Heart right ventricle (tissue), 16 donors: ENCODE data around the gene GMEB2. TPM values are rescaled to one million over a fixed set of nuclear protein-coding genes. Genes with fewer than 3 reads are reported as not detected.

Experiments used
- ATAC-seq, 8 donors: fragments of 200-7000 bp; cut with Tn5 transposase; one replicate each; pipeline ENCODE4 v1.9.1; 2020; ENCODE audit warnings: mild to moderate bottlenecking in 8 of 8, moderate library complexity in 8 of 8, moderate number of reproducible peaks in 1 of 8
- DNase-seq, 2 donors: peaks; one replicate each; pipeline ENCODE4 v3.0.0-alpha.2; 2020
- H3K27ac ChIP-seq, 10 donors: fragments of 200-600 bp; sonication (generic) in 2 of 10; one replicate each; pipeline versions ENCODE4 v1.5.0 to v1.8.0; 2020 to 2022; ENCODE audit warnings: mild to moderate bottlenecking in 3 of 10
- H3K27me3 ChIP-seq, 7 donors: fragments of 200-600 bp; one replicate each; pipeline ENCODE4 v1.8.0; 2021 to 2022; ENCODE audit warnings: mild to moderate bottlenecking in 2 of 7
- H3K36me3 ChIP-seq, 9 donors: fragments of 200-600 bp; sonication (generic) in 1 of 9; one replicate each; pipeline versions ENCODE4 v1.5.0 to v1.8.0; 2020 to 2022; ENCODE audit warnings: mild to moderate bottlenecking in 2 of 9
- H3K4me1 ChIP-seq, 9 donors: fragments of 200-600 bp; sonication (generic) in 1 of 9; one replicate each; pipeline versions ENCODE4 v1.5.0 to v1.8.0; 2020 to 2022; ENCODE audit warnings: mild to moderate bottlenecking in 4 of 9
- H3K4me3 ChIP-seq, 10 donors: fragments of 200-600 bp; sonication (generic) in 2 of 10; one replicate each; pipeline versions ENCODE4 v1.5.0 to v1.8.0; 2020 to 2022; ENCODE audit warnings: mild to moderate bottlenecking in 7 of 10, moderate library complexity in 2 of 10
- H3K9me3 ChIP-seq, 11 donors: fragments of 200-600 bp in 10 of 11; sonication (generic) in 2 of 11; one replicate each; pipeline versions ENCODE4 v1.5.0 to v1.8.0; 2013 to 2022; ENCODE audit warnings: mild to moderate bottlenecking in 2 of 11, control low read depth in 1 of 11, moderate library complexity in 1 of 11
- WGBS, 2 donors: extraction: QIAGEN DNeasy Blood & Tissue Kit; methylation state at CpG; one replicate each; pipeline ENCODE4 v1.1.7; 2013; ENCODE audit warnings: inconsistent platforms in 1 of 2; 5-methylcytosine and 5-hydroxymethylcytosine counted together
- intact Hi-C, 10 donors: fragments of 100-400 bp; cut with DNase I; formaldehyde crosslinking; loops; one replicate each; pipeline versions ENCODE4 v1.11.1 to v1.14.2; 2022
- polyA plus RNA-seq, 2 donors: library from polyadenylated mRNA; stranded (reverse); fragments of 200-250 nt; gene quantifications; one replicate each; pipeline ENCODE4 v1.2.3, GENCODE V29; 2013
- total RNA-seq, 10 donors: library from RNA; stranded (reverse); fragmentation: NEBNext Ultra II Directional in 3 of 10; extraction: Animal tissue kit (Norgen Biotek cat#: 25700) in 3 of 10; gene quantifications; one replicate each; pipeline versions ENCODE4 v1.2.1 to v1.2.4, GENCODE V29; 2021 to 2023
- TF ChIP-seq, protein P1 (sequence below), 9 donors: fragments of 200-600 bp; sonication (generic) in 2 of 9; IDR thresholded peaks; one replicate each; pipeline versions ENCODE4 v1.5.0 to v1.8.0; 2021 to 2022; ENCODE audit warnings: antibody characterized with exemption in 9 of 9, mild to moderate bottlenecking in 5 of 9, moderate library complexity in 1 of 9
- donor health status: Arrhythmogenic right ventricular cardiomyopathy.
- donor health status: ischemic (EF 13 %, LVEDD 7.1; RV severe dilation, severe dysfunction).
- donor health status: healthy with polysubstance abuse.
- donor health status: DM: no; HTN: yes; CAD: no.
- donor health status: DM: no; HTN: no; CAD: no.
- donor health status: ischemic (EF 25% LVEDD 6.9; RV normal size, moderate dysfunction).
- donor health status: ischemic (EF 25% LVEDD 5.7; RV mildly dilated, moderate dysfunction).
- donor health status: healthy.
- donor health status: DM: yes; HTN: yes; CAD: no.
- donor health status: Ischemic cardiomyopathy.
- donor health status: ischemic (EF 35%, LVEDD 5.7; RV mildly dilated, moderate dysfunction).
- donor health status: nonischemic (EF 11% LVEDD 7.7; RV severe dilation, severe dysfunction).
- donor health status: DM: yes; HTN: yes; CAD: no.
- donor health status: PGD.
- donor health status: ischemic (EF 29% LVEDD 5.4; RV normal size, mild dysfunction).
- donor health status: nonischemic (EF 23%, LVEDD 6.1; RV moderate dilation, normal function).

Gene GMEB2
- total and polyA plus RNA-seq, 12 donors: 4.9 to 8.2 (median 5.9) TPM

DNA sequence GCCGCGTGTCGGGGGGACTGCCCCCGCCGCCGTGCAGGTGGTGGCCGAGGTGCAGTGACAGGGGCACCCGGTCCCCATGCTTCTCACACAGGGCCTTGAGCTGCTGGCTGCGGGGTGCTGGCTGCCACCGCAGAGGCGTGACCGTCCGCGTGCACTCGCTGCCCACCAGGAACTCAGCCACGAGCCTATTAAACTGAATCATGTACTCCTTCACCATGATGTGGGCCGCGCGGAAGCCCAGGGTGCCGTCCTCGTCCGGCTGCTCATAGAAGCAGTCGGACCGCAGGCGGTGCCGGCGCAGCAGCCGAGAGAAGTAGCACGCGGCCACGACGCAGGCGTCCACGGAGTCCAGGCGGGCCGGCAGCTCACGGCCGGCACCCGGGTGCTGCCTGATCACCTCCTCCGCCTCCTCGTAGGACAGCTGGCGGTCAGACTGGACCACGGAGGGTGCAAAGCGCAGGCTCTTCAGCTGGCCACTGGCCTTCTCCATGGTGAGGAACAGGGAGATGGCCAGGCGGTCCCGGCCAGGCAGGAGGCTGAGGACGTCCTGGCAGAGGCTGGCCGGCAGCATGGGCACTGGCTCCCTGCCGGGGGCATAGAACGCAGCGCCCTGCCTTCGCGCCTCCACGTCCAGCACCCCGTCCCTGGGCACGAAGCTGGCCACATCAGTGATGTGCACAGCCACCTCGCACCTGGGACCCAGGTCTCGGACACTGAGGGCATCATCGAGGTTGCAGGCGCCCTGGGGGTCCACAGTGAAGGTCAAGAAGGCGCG, 62.7 kb downstream of the GMEB2 start:
- Histone ChIP-seq H3K27me3 (peaks cover 0 to 17% (median 0%) of the 10 kb centered on the region in 7 donors), H3K27ac (no peak overlapping the region), H3K36me3 (peaks cover 6 to 94% (median 60%) of the 10 kb centered on the region in 9 donors), H3K4me3 (no peak overlapping the region), H3K9me3 (no peaks in the 10 kb centered on the region), H3K4me1 (peaks cover 0 to 26% (median 0%) of the 10 kb centered on the region in 9 donors)
- intact Hi-C loops: no loop called here
- no peak for DNase-seq
- no peak for ATAC-seq
- TF ChIP-seq, protein P1, sequence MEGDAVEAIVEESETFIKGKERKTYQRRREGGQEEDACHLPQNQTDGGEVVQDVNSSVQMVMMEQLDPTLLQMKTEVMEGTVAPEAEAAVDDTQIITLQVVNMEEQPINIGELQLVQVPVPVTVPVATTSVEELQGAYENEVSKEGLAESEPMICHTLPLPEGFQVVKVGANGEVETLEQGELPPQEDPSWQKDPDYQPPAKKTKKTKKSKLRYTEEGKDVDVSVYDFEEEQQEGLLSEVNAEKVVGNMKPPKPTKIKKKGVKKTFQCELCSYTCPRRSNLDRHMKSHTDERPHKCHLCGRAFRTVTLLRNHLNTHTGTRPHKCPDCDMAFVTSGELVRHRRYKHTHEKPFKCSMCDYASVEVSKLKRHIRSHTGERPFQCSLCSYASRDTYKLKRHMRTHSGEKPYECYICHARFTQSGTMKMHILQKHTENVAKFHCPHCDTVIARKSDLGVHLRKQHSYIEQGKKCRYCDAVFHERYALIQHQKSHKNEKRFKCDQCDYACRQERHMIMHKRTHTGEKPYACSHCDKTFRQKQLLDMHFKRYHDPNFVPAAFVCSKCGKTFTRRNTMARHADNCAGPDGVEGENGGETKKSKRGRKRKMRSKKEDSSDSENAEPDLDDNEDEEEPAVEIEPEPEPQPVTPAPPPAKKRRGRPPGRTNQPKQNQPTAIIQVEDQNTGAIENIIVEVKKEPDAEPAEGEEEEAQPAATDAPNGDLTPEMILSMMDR (IDR thresholded peaks at IDR 0.05): no peak
- 95 to 97% methylated on average over 62 of the region's 62 CpGs for WGBS, 2 donors

DNA sequence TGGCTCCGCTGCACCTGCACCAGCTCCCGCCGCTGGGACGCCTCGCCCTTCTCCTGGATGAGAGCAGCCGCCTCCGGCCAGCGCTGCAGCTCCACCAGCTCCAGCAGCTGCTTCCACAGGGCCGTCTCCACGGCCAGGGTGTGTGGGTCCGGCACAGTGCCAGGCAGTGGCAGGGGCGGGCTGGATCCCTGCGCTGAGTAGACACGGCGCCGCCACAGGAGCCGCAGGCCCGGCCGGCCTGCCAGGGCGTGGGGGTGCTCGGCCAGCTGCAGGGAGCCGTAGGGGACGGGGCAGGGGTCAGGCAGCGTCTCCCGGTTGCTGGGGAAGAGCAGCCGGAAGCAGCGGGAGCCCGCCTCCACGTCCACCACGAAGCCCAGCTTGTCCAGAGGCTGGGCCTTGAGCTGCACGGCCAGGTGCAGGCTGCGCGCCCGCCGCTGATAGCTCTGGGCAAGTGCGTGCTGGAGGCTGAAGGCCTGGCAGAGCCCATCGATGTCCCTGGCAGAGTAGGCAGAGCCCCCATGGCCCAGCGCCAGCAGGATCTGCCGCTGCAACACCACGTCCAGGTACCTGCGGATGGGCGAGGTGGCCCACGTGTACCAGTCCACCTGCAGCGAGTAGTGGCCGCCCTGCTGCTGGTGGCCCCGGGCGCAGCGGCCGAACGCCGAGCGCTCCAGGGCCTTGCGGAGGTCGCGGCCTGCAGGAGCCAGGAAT, 63.5 kb downstream of the GMEB2 start:
- ATAC-seq (no peak), DNase-seq (no peak)
- Histone ChIP-seq H3K9me3 (no peaks in the 10 kb centered on the region), H3K4me1 (peaks cover 0 to 17% (median 0%) of the 10 kb centered on the region in 9 donors), H3K36me3 (peaks cover 6 to 95% (median 60%) of the 10 kb centered on the region in 9 donors), H3K4me3 (no peak overlapping the region), H3K27me3 (peaks cover 0 to 16% (median 0%) of the 10 kb centered on the region in 7 donors), H3K27ac (no peak overlapping the region)
- intact Hi-C loops: no loop called here
- TF ChIP-seq, protein P1 (IDR thresholded peaks at IDR 0.05): no peak
- WGBS, 2 donors: 95% methylated on average over 55 of the region's 55 CpGs

DNA sequence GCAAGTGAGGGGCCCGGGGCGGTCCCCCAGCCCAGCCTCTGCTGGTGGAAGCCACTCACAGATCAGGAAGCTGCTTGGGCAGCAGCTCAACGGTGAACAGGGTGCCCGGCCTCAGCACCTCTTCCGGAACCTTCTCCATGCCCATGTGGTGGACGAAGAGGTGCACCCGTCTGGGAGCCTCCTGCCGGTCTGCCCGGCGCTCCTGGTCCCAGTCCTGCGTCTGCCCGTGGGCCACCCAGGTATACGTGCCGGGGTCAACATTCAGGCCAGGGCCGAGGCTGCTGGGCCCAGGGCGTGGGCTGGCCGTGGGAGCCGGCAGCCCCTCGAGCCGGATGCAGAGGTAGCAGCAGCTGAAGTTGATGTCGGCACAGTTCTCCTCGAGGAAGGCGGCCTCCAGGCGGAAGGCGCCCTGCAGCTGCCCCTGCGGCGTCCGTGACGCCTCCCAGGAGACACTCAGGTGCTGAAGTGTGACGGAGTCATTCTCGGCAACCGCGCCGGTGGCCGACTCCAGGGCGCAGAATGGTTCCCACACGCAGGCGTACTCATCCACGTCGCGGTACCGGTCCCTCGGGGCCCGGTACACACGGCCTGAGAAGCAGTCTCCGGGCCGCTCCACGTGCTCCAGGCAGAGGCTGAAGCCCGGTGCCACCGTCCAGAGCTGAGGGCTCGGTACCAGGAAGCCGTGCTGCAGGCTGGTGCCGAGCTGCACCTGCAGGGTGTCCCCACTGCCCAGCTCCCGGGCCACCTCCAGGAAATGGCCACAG, 64.3 kb downstream of the GMEB2 start:
- Histone ChIP-seq H3K27ac (no peak overlapping the region), H3K36me3 (peaks cover 6 to 95% (median 60%) of the 10 kb centered on the region in 9 donors), H3K4me1 (peaks cover 0 to 10% (median 0%) of the 10 kb centered on the region in 9 donors), H3K27me3 (peaks cover 0 to 16% (median 0%) of the 10 kb centered on the region in 7 donors), H3K9me3 (no peaks in the 10 kb centered on the region), H3K4me3 (no peak overlapping the region)
- ATAC-seq (no peak), DNase-seq (no peak)
- intact Hi-C loops: no loop called here
- 92 to 95% methylated on average over 54 of the region's 54 CpGs for WGBS, 2 donors
- TF ChIP-seq, protein P1 (IDR thresholded peaks at IDR 0.05): no peak
